Astrocyte (in vitro differentiated cells and primary cell): ENCODE results near the gene ASCC3.

Experiments
- CTCF ChIP-seq: IDR thresholded peaks from 2 replicates; pipeline ENCODE4 v1.5.1; 2011; ENCODE audit warnings: low read depth, mild to moderate bottlenecking, inconsistent platforms, low read length, moderate library complexity; ENCODE audit not compliant: insufficient read depth
- EZH2 ChIP-seq: IDR thresholded peaks from 2 replicates; pipeline ENCODE4 v1.6.1; 2012; ENCODE audit warnings: mild to moderate bottlenecking, low read length, inconsistent platforms; ENCODE audit not compliant: insufficient read depth

- TF ChIP-seq CTCF = no peak
- no peak for TF ChIP-seq EZH2
Measured at GRCh38 chr6:100595456-100595855, 285.7 kb downstream of the ASCC3 start.
